ENCODE results near the gene COLEC12. TPM values are rescaled to one million over a fixed set of nuclear protein-coding genes. Genes with fewer than 3 reads are reported as not detected.

Gene COLEC12
- total and polyA plus RNA-seq, 2 donors (not counting 3 experiments of a cell fraction or from before 2014, with no cell fraction given): 8.0 to 17.1 TPM

DNA sequence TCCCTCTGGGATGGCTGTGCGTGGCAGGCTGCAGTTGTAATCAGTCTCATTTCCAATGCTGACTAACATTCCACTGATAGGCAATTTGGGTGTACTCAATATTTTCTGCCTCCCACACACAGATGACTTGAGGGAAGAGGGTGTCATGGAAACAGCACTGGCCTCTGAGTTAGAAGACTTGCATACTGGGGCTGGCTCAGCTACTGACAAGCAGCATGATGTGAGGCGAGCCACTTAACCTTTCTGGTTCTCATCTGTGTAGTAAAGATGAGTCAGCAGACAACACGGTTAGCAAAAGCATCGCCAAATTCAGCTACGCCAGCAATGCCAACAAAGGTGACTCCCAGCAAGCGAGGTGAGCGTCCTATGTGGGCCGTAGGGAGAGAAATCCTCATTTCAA lies 73.5 kb downstream of the COLEC12 start:
- dilution Hi-C loops (cut with MboI; ENCODE audit: extremely low pct_ligation_motif_present, low sequenced_read_pairs) (no loop called here), intact Hi-C loops (cut with micrococcal nuclease) (loop anchor here (10.0 kb wide), 1 partner anchor 408 kb away; no protein-coding TSS in a partner anchor)
- Histone ChIP-seq H3K4me3 (replicated peaks in 1 of 3; ENCODE audit: insufficient read depth in 1 of 3, low read depth in 1 of 3, low read length in 3 of 3) (no peak overlapping the region), H3K4me2 (ENCODE audit: insufficient read depth, low read length) (no peak overlapping the region), H3K4me1 (ENCODE audit: control insufficient read depth, extremely low read depth, insufficient read depth, low read length) (peaks cover 23% of the 10 kb centered on the region), H3K9ac (replicated peaks; ENCODE audit: extremely low read depth, insufficient read depth, low read length) (no peak overlapping the region), H2AFZ (ENCODE audit: low read depth, low read length) (no peak overlapping the region), H3K27me3 (ENCODE audit: control insufficient read depth in 2 of 2, insufficient read depth in 2 of 2, low read length in 2 of 2) (no peaks in the 10 kb centered on the region), H3K36me3 (ENCODE audit: control insufficient read depth in 2 of 2, extremely low read depth in 1 of 2, insufficient read depth in 2 of 2, low read length in 2 of 2) (peaks cover 0 to 3% of the 10 kb centered on the region in 2 experiments), H3K27ac (ENCODE audit: insufficient read depth, low read depth, low read length) (no peak overlapping the region), H3K9me1 (replicated peaks; ENCODE audit: control insufficient read depth, extremely low read depth, insufficient read depth, low read length) (no peaks in the 10 kb centered on the region), H4K20me1 (replicated peaks; ENCODE audit: control insufficient read depth, extremely low read depth, insufficient read depth, low read length) (no peaks in the 10 kb centered on the region), H3K9me3 (replicated peaks; ENCODE audit: control insufficient read depth, insufficient read depth, low read length) (no peaks in the 10 kb centered on the region), H3K79me2 (ENCODE audit: control insufficient read depth, insufficient read depth, low read length) (no peaks in the 10 kb centered on the region)
- BruUV-seq (replicated peaks): no TSS peak
- DNase-seq (ENCODE audit: low read depth, low spot score) (no peak), FAIRE-seq (no peak)
- ChIA-PET CTCF (interaction anchor here (1.2 kb wide), 1 partner anchor 11 kb away, joined by 3 read pairs; no protein-coding TSS in a partner anchor), POLR2A (no interaction called here)
- TF ChIP-seq GATA2 (IDR thresholded peaks at IDR 0.05; ENCODE audit: insufficient read depth, insufficient read length, low read depth, low read length): no peak
- TF ChIP-seq POLR2AphosphoS5 (IDR thresholded peaks at IDR 0.05; ENCODE audit: insufficient read depth, low read depth, low read length): no peak
- TF ChIP-seq, protein P1, sequence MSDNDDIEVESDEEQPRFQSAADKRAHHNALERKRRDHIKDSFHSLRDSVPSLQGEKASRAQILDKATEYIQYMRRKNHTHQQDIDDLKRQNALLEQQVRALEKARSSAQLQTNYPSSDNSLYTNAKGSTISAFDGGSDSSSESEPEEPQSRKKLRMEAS (IDR thresholded peaks at IDR 0.05; ENCODE audit: insufficient read depth, insufficient read length): no peak
- TF ChIP-seq EZH2 (IDR thresholded peaks at IDR 0.05; ENCODE audit: borderline replicate concordance, low read depth, low read length, severe bottlenecking): no peak

- dilution Hi-C loops (cut with MboI; ENCODE audit: extremely low pct_ligation_motif_present, low sequenced_read_pairs): no loop called here
- ChIA-PET CTCF (interaction anchor here (0.9 to 1.5 kb wide), 8 partner anchors 8 to 103 kb away, joined by 3 to 5 read pairs (median 4); no protein-coding TSS in a partner anchor), POLR2A (no interaction called here)
- TF ChIP-seq MYC (IDR thresholded peaks at IDR 0.05; ENCODE audit: low read depth, low read length) (no peak), GATA2 (IDR thresholded peaks at IDR 0.05; ENCODE audit: insufficient read depth, insufficient read length, low read depth, low read length) (no peak), EZH2 (IDR thresholded peaks at IDR 0.05; ENCODE audit: borderline replicate concordance, low read depth, low read length, severe bottlenecking) (no peak), POLR2AphosphoS5 (IDR thresholded peaks at IDR 0.05; ENCODE audit: insufficient read depth, low read depth, low read length) (no peak), POLR2A (IDR thresholded peaks at IDR 0.05; ENCODE audit: low read depth, low read length) (no peak)
- TF ChIP-seq, protein P1 (IDR thresholded peaks at IDR 0.05; ENCODE audit: insufficient read depth, insufficient read length): no peak
- TF ChIP-seq, protein P2, sequence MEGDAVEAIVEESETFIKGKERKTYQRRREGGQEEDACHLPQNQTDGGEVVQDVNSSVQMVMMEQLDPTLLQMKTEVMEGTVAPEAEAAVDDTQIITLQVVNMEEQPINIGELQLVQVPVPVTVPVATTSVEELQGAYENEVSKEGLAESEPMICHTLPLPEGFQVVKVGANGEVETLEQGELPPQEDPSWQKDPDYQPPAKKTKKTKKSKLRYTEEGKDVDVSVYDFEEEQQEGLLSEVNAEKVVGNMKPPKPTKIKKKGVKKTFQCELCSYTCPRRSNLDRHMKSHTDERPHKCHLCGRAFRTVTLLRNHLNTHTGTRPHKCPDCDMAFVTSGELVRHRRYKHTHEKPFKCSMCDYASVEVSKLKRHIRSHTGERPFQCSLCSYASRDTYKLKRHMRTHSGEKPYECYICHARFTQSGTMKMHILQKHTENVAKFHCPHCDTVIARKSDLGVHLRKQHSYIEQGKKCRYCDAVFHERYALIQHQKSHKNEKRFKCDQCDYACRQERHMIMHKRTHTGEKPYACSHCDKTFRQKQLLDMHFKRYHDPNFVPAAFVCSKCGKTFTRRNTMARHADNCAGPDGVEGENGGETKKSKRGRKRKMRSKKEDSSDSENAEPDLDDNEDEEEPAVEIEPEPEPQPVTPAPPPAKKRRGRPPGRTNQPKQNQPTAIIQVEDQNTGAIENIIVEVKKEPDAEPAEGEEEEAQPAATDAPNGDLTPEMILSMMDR (IDR thresholded peaks at IDR 0.05; ENCODE audit: extremely low read depth in 1 of 2, insufficient read depth in 1 of 2, low read depth in 1 of 2, low read length in 2 of 2): no peak
- Histone ChIP-seq H3K27me3 (ENCODE audit: control insufficient read depth in 2 of 2, insufficient read depth in 2 of 2, low read length in 2 of 2) (no peaks in the 10 kb centered on the region), H3K9ac (replicated peaks; ENCODE audit: extremely low read depth, insufficient read depth, low read length) (no peak overlapping the region), H3K9me3 (replicated peaks; ENCODE audit: control insufficient read depth, insufficient read depth, low read length) (no peaks in the 10 kb centered on the region), H3K9me1 (replicated peaks; ENCODE audit: control insufficient read depth, extremely low read depth, insufficient read depth, low read length) (no peaks in the 10 kb centered on the region), H3K4me3 (replicated peaks in 1 of 3; ENCODE audit: insufficient read depth in 1 of 3, low read depth in 1 of 3, low read length in 3 of 3) (no peak overlapping the region), H3K36me3 (ENCODE audit: control insufficient read depth in 2 of 2, extremely low read depth in 1 of 2, insufficient read depth in 2 of 2, low read length in 2 of 2) (peaks cover 0 to 3% of the 10 kb centered on the region in 2 experiments), H3K79me2 (ENCODE audit: control insufficient read depth, insufficient read depth, low read length) (no peaks in the 10 kb centered on the region), H3K4me2 (ENCODE audit: insufficient read depth, low read length) (no peak overlapping the region), H3K27ac (ENCODE audit: insufficient read depth, low read depth, low read length) (peak overlapping the region; percentile 81), H3K4me1 (ENCODE audit: control insufficient read depth, extremely low read depth, insufficient read depth, low read length) (peaks cover 34% of the 10 kb centered on the region), H4K20me1 (replicated peaks; ENCODE audit: control insufficient read depth, extremely low read depth, insufficient read depth, low read length) (no peaks in the 10 kb centered on the region), H2AFZ (ENCODE audit: low read depth, low read length) (no peak overlapping the region)
- no TSS peak for BruUV-seq (replicated peaks)
- DNase-seq (ENCODE audit: low read depth, low spot score) (no peak), FAIRE-seq (no peak)
- intact Hi-C loops (cut with micrococcal nuclease): loop anchor here (10.0 kb wide), 1 partner anchor 410 kb away; no protein-coding TSS in a partner anchor
Observed at GRCh38 chr18:425106-425745, 75.3 kb downstream of the COLEC12 start.
